ENCODE results near the gene RBM41.

DNA sequence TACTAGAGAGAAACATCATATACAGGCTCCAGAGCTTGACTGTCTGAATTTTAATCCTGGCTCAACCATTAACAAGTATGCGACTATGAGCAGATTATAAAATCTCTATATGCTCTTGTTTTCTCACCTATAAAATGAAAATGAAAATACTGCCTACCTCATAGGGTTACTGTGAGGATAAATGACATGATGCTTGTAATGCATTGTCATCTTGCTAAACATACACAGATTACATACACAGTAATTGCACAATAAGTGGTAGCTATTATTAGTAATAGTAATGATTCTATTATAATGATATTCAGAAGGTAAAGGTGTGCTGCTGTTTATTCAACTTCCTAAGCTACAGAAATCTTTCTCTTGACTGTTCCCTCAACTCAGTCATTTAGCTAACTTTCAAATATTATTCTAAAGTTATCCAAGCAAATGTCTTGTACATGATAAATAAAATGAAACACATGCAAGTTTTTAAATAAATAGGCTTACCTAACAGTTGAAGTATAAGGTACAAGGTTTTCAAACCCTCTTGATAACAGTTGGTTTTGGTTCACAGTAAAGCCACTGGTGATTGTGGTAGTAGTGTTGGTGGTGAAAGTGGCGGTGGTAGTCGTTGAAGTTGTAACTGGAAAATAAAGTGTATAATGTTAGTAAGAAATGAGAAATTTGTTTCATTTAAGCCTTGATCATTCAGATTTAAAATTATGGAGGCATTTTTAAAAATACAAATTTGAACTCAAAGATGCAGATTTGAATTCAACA is 48.7 kb upstream of the RBM41 start:
- TF ChIP-seq, protein P1, sequence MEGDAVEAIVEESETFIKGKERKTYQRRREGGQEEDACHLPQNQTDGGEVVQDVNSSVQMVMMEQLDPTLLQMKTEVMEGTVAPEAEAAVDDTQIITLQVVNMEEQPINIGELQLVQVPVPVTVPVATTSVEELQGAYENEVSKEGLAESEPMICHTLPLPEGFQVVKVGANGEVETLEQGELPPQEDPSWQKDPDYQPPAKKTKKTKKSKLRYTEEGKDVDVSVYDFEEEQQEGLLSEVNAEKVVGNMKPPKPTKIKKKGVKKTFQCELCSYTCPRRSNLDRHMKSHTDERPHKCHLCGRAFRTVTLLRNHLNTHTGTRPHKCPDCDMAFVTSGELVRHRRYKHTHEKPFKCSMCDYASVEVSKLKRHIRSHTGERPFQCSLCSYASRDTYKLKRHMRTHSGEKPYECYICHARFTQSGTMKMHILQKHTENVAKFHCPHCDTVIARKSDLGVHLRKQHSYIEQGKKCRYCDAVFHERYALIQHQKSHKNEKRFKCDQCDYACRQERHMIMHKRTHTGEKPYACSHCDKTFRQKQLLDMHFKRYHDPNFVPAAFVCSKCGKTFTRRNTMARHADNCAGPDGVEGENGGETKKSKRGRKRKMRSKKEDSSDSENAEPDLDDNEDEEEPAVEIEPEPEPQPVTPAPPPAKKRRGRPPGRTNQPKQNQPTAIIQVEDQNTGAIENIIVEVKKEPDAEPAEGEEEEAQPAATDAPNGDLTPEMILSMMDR (IDR thresholded peaks at IDR 0.05; ENCODE audit: low read length): no peak
- no peak for TF ChIP-seq EZH2 (optimal IDR thresholded peaks at IDR 0.05; ENCODE audit: low read depth, low read length)
- no peak for TF ChIP-seq EZH2phosphoT487 (IDR thresholded peaks at IDR 0.05; ENCODE audit: low read length)

All from MM.1S (cell line).